Upper lobe of left lung (tissue), 6 donors: Measurements from ENCODE around the gene BAIAP2L1. TPM values are rescaled to one million over a fixed set of nuclear protein-coding genes. Genes with fewer than 3 reads are reported as not detected.
"Not testable (repeated sequence)": the region's sequence is repeated elsewhere in the genome, so short reads cannot be mapped to it uniquely, and the experiment has no call there.

Experiments used
- ATAC-seq, 2 donors: fragments of 200-7000 bp; cut with Tn5 transposase; one replicate each; pipeline ENCODE4 v1.9.1; 2022; ENCODE audit warnings: mild to moderate bottlenecking in 2 of 2, moderate library complexity in 2 of 2; ENCODE audit not compliant: low FRiP score in 2 of 2
- DNase-seq, 2 donors: peaks; one replicate each; pipeline ENCODE4 v3.0.0-alpha.2; 2019 to 2020
- H3K27ac ChIP-seq, 4 donors: fragments of 200-600 bp; sonication (generic); one replicate each; pipeline ENCODE4 v1.5.1; 2016 to 2019
- H3K27me3 ChIP-seq, 4 donors: fragments of 200-600 bp; sonication (generic); one replicate each; pipeline ENCODE4 v1.5.1; 2017 to 2019
- H3K36me3 ChIP-seq, 4 donors: fragments of 200-600 bp; sonication (generic); one replicate each; pipeline ENCODE4 v1.5.1; 2016 to 2019
- H3K4me1 ChIP-seq, 4 donors: fragments of 200-600 bp; sonication (generic); one replicate each; pipeline ENCODE4 v1.5.1; 2018 to 2019
- H3K4me3 ChIP-seq, 4 donors: fragments of 200-600 bp; sonication (generic); one replicate each; pipeline ENCODE4 v1.5.1; 2017 to 2019; ENCODE audit warnings: mild to moderate bottlenecking in 2 of 4, moderate library complexity in 1 of 4
- H3K9me3 ChIP-seq, 4 donors: fragments of 200-600 bp; sonication (generic); one replicate each; pipeline ENCODE4 v1.5.1; 2018 to 2019
- EP300 ChIP-seq, 4 donors: sonication (generic); formaldehyde crosslinking; IDR thresholded peaks; one replicate each; pipeline ENCODE4 v1.5.1; 2017; ENCODE audit warnings: antibody characterized with exemption in 4 of 4, control low read depth in 2 of 4
- POLR2A ChIP-seq, 4 donors: fragments of 450-650 bp; IDR thresholded peaks; one replicate each; pipeline ENCODE4 v1.5.1; 2016 to 2017; ENCODE audit warnings: antibody characterized with exemption in 4 of 4, mild to moderate bottlenecking in 2 of 4
- POLR2AphosphoS5 ChIP-seq, 2 donors: sonication (generic); formaldehyde crosslinking; IDR thresholded peaks; one replicate each; pipeline ENCODE4 v1.5.1; 2017; ENCODE audit warnings: antibody characterized with exemption in 2 of 2
- WGBS, 2 donors: methylation state at CpG; one replicate each; pipeline ENCODE4 v1.1.5; 2017 to 2018; 5-methylcytosine and 5-hydroxymethylcytosine counted together
- total RNA-seq, 6 donors: library from RNA; depleted of rRNA in 4 of 6; stranded (reverse); fragments of >200 nt in 4 of 6; gene quantifications; one replicate each; pipeline versions ENCODE4 v1.1.0 to v1.2.1, GENCODE V29; 2016 to 2021
- TF ChIP-seq, protein P1 (sequence below), 6 experiments: fragments of 450-650 bp in 4 of 6; fragments of 200-600 bp in 2 of 6; sonication (generic) in 2 of 6; IDR thresholded peaks; one replicate each; pipeline ENCODE4 v1.5.1; 2016 to 2019; ENCODE audit warnings: antibody characterized with exemption in 6 of 6
- donor health status: DM: no; HTN: no; CAD: no; lungs with moderate emphysema.
- donor health status: DM: no; HTN: yes; CAD: no; lungs with severe emphysema.

Gene BAIAP2L1, protein sequence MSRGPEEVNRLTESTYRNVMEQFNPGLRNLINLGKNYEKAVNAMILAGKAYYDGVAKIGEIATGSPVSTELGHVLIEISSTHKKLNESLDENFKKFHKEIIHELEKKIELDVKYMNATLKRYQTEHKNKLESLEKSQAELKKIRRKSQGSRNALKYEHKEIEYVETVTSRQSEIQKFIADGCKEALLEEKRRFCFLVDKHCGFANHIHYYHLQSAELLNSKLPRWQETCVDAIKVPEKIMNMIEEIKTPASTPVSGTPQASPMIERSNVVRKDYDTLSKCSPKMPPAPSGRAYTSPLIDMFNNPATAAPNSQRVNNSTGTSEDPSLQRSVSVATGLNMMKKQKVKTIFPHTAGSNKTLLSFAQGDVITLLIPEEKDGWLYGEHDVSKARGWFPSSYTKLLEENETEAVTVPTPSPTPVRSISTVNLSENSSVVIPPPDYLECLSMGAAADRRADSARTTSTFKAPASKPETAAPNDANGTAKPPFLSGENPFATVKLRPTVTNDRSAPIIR
- 10 to 100 TPM; 20.2 to 35.6 (median 26.6) TPM for total RNA-seq

DNA sequence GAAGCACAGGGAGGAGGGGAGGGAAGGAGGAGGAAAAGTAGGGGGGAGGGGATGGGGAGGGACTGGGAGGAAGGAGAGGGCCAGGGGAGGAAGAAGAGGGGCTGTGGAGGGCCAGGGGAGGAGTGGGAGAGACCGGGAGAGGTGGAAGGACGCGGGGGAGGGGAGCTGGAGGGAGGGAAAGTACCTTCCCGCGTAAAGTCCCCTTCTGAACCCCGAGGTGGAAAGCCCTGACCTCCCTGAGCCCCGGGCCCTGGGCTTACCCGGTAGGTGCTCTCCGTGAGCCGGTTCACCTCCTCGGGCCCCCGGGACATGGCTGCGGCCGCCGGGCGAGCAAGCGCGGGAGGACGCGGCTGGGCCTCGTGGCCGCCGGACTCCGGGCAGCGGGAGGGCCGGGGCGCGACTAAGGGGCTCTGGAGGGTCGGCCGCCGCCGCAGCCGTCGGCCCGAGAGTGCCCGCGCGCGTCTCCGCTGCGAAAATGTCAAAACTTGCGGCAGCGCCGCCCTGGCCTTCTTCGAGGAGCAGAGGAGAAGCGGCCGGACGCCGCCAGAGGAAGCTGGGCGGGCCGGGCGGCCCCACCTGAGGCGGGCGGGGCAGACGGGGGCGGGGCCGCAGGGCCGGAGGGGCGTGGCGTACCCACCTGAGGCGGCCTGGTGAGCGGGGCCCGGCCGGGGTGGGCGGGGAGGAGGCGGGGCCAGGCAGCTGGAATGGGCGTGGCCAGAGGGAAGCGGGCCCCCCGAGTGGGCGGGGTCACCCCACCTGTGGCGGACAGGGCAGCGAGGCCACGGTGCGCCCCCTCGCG is at the start of gene BAIAP2L1:
TSS of gene BAIAP2L1 (minus strand) at position 549 of the 799 bp plus-strand sequence. CDS start at position 311, 238 bp downstream.
- peak within 1 kb of the TSS; percentile 32 to 81 (median 75) for H3K4me3 ChIP-seq
- DNase-seq = peak; percentile 95 to 98
- peak; percentile 87 to 97 for ATAC-seq
- H3K27ac ChIP-seq = peak within 1 kb of the TSS; percentile 74 to 89 (median 86)
- peaks cover 5 to 20% (median 8%) of the 10 kb centered on the region in 4 donors for H3K4me1 ChIP-seq
- no peaks in the 10 kb centered on the region for H3K9me3 ChIP-seq
- TF ChIP-seq, protein P1, sequence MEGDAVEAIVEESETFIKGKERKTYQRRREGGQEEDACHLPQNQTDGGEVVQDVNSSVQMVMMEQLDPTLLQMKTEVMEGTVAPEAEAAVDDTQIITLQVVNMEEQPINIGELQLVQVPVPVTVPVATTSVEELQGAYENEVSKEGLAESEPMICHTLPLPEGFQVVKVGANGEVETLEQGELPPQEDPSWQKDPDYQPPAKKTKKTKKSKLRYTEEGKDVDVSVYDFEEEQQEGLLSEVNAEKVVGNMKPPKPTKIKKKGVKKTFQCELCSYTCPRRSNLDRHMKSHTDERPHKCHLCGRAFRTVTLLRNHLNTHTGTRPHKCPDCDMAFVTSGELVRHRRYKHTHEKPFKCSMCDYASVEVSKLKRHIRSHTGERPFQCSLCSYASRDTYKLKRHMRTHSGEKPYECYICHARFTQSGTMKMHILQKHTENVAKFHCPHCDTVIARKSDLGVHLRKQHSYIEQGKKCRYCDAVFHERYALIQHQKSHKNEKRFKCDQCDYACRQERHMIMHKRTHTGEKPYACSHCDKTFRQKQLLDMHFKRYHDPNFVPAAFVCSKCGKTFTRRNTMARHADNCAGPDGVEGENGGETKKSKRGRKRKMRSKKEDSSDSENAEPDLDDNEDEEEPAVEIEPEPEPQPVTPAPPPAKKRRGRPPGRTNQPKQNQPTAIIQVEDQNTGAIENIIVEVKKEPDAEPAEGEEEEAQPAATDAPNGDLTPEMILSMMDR (IDR thresholded peaks at IDR 0.05) = peak in 3 of 6 experiments; percentile 61 to 77 (median 76)
- peak in 1 of 2 donors; percentile 12 for TF ChIP-seq POLR2AphosphoS5 (IDR thresholded peaks at IDR 0.05)
- no peak for TF ChIP-seq EP300 (IDR thresholded peaks at IDR 0.05)
- TF ChIP-seq POLR2A (IDR thresholded peaks at IDR 0.05) = peak in 2 of 4 donors; percentile 44 to 76
- H3K27me3 ChIP-seq = peaks cover 0 to 8% (median 0%) of the 10 kb centered on the region in 4 donors
- H3K36me3 ChIP-seq = no peaks in the 10 kb centered on the region
- 1% methylated on average over 12 to 56 of the region's 76 CpGs for WGBS, 2 donors

DNA sequence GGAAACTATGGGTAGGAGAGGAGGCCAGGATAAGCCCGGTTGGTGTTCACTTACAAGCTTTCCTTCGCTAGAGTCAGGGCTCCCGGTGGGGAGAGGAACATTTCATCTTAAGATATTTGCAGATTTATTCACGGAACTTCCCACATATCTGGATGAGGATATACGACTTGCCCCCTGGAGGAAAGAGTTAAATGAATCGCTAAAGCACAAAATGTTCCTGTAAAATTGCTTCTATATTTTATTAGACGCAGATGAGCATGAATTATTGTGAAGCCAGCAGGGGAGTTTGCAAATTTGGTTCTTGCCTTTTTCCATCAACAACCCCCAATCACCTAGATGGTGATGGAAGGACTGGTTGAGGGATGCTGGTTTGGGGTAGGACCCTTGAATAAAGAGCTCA is 47.9 kb upstream of the BAIAP2L1 start:
- Histone ChIP-seq H3K4me1 (no peaks in the 10 kb centered on the region), H3K4me3 (no peak overlapping the region), H3K9me3 (peaks cover 0 to 8% (median 0%) of the 10 kb centered on the region in 4 donors), H3K27ac (no peak overlapping the region), H3K27me3 (no peaks in the 10 kb centered on the region), H3K36me3 (no peaks in the 10 kb centered on the region)
- DNase-seq (no peak), ATAC-seq (no peak)
- TF ChIP-seq, protein P1 (IDR thresholded peaks at IDR 0.05) = no peak
- no peak for TF ChIP-seq POLR2AphosphoS5 (IDR thresholded peaks at IDR 0.05)
- TF ChIP-seq POLR2A (IDR thresholded peaks at IDR 0.05) = no peak
- no peak for TF ChIP-seq EP300 (IDR thresholded peaks at IDR 0.05)
- WGBS, 2 donors = 74 to 84% methylated on average over 7 of the region's 7 CpGs

DNA sequence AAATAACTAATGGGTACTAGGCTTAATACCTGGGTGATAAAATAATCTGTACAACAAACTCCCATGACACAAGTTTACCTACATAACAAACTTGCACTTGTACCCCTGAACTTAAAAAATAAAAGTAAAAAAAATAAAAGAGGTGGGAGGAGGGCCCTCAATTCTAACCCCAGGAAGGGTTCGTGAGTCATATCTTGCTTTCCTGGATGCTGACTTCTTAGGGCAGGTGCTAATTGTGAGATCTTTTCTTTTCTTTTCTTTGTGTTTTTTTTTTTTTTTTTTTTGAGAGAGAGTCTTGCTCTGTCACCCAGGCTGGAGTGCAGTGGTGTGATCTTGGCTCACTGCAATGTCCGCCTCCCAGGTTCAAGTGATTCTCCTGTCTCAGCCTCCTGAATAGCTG is 40.1 kb upstream of the BAIAP2L1 start:
- H3K9me3 ChIP-seq, DNase-seq, H3K36me3 ChIP-seq, H3K27ac ChIP-seq, H3K4me1 ChIP-seq, ATAC-seq, H3K27me3 ChIP-seq, H3K4me3 ChIP-seq: not testable (repeated sequence)
- WGBS, 2 donors = 78 to 82% methylated on average over 2 of the region's 2 CpGs

DNA sequence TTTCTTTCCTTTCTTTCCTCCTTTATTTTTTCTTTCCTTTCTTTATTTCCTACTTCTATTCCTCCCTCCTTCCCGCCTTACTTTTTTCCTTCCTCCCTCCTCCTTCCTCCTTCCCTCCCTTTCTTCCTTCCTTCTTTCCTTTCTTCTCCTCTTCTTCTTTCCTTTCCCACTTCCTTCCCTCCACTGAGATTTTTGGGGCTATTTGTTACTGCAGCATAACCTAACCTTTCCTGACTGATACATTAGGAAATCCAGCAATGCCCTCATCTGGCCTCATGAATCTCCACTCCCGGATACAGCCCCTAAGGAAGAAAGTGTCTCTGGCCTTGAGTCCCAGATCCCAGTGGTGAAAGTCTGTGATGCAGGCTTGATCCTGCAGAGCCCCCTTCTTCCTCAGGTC is 38.6 kb upstream of the BAIAP2L1 start:
- Histone ChIP-seq H3K9me3 (peaks cover 0 to 6% (median 0%) of the 10 kb centered on the region in 4 donors), H3K36me3 (no peaks in the 10 kb centered on the region), H3K27me3 (no peaks in the 10 kb centered on the region), H3K4me1 (no peaks in the 10 kb centered on the region), H3K27ac (no peak overlapping the region), H3K4me3 (no peak overlapping the region)
- WGBS, 2 donors = 36 to 91% methylated on average over 1 to 2 of the region's 2 CpGs
- no peak for ATAC-seq
- no peak for DNase-seq
- TF ChIP-seq EP300 (IDR thresholded peaks at IDR 0.05) (no peak), POLR2AphosphoS5 (IDR thresholded peaks at IDR 0.05) (no peak), POLR2A (IDR thresholded peaks at IDR 0.05) (no peak)
- TF ChIP-seq, protein P1 (IDR thresholded peaks at IDR 0.05) = no peak

DNA sequence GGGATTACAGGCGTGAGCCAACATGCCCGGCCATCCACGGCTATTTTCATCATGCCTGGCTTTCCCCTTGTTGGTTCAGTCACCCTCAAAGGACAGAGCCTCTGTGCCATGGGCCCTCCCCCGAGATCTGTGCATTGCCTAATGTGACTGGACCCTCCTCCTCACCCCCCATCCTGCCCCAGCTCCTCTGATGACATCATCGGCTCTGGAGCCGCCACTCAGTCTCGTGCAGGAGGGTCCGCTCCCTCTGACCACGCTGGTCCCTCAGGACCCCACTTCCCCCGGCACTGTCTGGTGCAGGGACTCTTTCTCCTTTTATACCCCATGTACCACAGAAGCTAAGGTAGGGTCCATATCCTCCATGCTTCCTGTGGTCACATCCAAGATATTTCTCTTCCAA is 33.2 kb upstream of the BAIAP2L1 start:
- ATAC-seq (no peak), DNase-seq (no peak)
- TF ChIP-seq, protein P1 (IDR thresholded peaks at IDR 0.05) = no peak
- Histone ChIP-seq H3K4me3 (no peak overlapping the region), H3K9me3 (no peaks in the 10 kb centered on the region), H3K4me1 (no peaks in the 10 kb centered on the region), H3K27me3 (no peaks in the 10 kb centered on the region), H3K27ac (no peak overlapping the region), H3K36me3 (no peaks in the 10 kb centered on the region)
- 77 to 83% methylated on average over 9 to 10 of the region's 10 CpGs for WGBS, 2 donors
